NCI-H146 treated with DMSO at 0.1 percent for 48 hours (cell line): ENCODE results near the gene IGFBP7.
A peak's percentile ranks its signal among the peaks of the same experiment; 100 is the strongest.

ENCODE experiments used
- DNase-seq: peaks from one replicate; lab custom pipeline; 2025; ENCODE audit not compliant: unreplicated experiment; lab: John Stamatoyannopoulos, UW

Gene IGFBP7

DNA sequence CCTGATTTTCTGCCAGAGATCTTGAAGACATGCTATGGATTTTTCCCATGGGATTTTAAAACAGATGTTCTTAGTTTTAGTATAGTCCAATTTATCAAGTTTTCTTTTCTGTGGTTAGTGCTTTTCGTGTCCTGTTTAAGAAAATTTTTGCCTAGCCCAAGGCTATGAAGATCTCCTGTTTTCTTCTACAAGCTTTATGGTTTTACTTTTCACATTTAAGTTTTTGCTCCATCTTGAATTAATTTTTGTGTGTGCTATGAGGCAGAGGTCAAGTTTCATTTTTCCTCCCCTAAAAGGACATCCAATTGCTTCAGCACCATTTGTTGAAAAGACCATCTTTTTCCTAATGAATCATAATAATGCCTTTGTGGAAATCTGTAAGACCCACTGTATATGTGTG is 65.9 kb downstream of the IGFBP7 start:
- no peak for DNase-seq

DNA sequence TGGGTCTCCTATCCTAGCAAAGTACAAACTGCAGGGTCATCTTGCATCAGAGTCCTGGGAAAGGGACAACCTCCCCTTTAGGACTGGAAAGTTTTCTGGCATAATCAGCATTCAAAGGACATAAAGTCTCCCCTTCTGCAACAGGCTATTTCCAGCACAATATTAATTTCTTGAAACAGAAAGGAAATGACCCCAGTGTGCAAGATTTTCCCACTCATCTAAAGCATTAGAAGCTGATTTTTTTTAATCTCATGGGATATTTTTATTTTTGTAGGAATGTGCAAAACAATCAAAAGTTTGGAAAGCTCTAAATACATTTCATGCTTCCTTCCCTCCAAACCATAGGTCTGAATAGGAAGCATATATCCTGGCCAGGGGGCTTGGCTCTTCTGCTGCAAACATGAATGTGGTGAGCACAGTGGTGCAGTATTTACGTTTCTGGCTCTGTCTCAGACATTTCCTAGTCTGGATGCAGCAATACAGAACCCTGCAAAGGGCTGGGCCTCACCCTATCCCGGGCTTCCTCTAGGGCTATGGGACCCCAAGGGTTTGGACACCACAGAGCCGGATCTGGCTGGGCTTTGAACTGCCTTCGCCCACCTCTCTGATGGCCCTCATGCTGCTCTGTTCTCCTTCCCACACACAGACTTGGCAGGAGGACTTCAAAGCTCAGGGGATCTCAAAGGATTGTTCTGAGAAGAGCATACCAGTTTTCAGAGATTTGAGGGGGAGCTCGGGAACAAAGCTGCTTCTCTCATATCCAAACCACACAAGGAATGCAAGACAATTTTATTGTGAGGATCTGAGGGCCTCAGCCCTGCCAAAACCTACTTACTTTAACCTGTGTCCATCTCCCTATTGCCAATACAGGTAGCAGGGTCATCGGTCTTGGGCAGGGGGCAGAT is 66.6 kb downstream of the IGFBP7 start:
- DNase-seq: no peak

GRCh38 chr4:57042711-57043169 is 67.4 kb downstream of the IGFBP7 start:
- no peak for DNase-seq

DNA sequence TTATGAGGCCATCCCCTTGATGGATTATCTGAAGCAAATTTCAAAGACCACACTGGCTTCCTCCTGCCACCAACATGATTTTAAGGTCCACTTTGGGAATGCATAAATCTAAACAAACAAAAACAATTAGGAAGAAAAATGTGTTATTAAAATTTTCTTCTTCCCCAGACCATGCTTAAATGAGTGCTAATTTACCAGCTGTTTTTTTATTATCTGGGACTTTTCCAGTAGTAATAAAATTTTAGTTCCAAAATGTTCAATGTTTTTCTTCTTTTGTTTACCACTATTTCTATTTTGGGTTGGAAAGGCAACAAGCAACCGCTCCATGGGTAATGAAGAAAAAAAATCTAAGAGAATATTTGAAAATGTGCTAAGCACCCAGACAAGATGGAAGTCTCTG is 69.2 kb downstream of the IGFBP7 start:
- DNase-seq: no peak

GRCh38 chr4:57040510-57040909 is 69.7 kb downstream of the IGFBP7 start:
- DNase-seq: no peak

- no peak for DNase-seq
Measured at GRCh38 chr4:57039345-57039744, 70.8 kb downstream of the IGFBP7 start.

GRCh38 chr4:57037982-57038604 is 72.1 kb downstream of the IGFBP7 start:
- peak; percentile 48 for DNase-seq

- no peak for DNase-seq
Measured at GRCh38 chr4:57034520-57034919, 75.7 kb downstream of the IGFBP7 start.

GRCh38 chr4:57023104-57023503 is 87.1 kb downstream of the IGFBP7 start:
- no peak for DNase-seq

DNA sequence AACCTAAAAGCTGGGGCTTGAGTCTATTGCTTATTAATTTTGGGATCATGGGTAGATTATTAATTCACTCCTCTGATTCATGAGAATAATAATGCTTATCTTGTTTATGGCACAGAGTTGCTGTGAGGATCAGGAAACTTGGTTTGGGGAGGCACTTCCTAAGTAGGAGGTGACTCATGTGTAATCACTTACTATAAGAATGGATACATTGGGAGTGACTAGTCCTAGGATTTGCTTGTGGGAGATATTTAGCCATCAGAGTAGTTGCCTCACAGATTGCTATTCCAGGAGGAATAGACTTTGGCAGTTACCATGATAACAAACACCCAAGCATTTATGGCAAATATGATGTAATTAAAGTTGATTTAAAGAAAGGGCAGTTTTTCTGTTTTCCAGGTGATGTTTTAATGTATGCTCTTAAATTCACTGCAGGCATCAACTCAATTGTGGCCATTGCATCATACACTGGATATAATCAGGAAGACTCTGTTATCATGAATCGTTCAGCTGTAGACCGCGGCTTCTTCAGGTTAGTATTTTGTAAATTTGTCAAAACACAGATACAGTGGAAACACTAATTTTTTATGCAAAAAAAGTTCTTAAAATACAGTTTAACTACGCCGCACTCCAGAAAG is 89.6 kb downstream of the IGFBP7 start:
- no peak for DNase-seq

DNA sequence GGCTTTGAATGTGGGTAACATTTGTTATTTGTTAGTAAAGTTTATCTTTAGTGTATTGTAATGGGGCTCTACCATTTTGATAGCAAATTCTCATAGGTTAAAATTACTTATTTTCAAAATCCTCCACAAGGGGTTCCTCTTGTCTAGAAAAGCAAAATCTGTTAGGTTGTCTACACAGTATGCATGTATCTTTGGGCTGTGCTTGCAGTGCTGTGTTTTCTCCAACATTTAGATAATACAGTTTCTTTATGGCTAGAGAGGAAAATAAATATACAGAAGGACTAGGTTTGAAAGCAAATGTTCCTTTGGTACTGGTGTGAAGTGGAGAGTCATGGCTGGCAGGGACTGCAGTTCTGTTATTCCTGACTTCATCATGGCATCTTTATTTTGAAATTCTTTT is 91.2 kb downstream of the IGFBP7 start:
- no peak for DNase-seq

GRCh38 chr4:57013543-57014120 is 96.6 kb downstream of the IGFBP7 start:
- no peak for DNase-seq

DNA sequence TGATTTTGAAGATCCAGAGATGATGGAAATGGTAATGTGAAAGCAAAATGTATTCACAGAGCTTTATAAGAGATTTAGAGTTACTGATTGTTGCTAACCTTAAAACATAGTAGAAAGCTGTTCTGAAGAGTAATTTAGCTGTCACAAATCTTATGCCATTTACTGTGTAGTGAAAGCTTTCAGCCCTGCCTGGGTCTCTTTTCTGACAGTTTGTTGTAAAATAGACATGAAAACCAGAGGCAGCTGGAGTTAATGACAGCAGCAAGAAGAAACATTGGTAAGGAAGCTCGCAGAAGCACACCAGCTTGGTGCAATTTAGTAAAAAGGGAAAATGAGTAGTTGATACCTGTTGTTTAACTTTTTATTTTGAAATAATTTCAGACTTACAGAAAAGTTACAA is 110.4 kb downstream of the IGFBP7 start:
- no peak for DNase-seq

GRCh38 chr4:56995525-56995924 is 114.7 kb downstream of the IGFBP7 start:
- no peak for DNase-seq

- DNase-seq: no peak
Measured at GRCh38 chr4:56990109-56990905, 119.9 kb downstream of the IGFBP7 start.

DNA sequence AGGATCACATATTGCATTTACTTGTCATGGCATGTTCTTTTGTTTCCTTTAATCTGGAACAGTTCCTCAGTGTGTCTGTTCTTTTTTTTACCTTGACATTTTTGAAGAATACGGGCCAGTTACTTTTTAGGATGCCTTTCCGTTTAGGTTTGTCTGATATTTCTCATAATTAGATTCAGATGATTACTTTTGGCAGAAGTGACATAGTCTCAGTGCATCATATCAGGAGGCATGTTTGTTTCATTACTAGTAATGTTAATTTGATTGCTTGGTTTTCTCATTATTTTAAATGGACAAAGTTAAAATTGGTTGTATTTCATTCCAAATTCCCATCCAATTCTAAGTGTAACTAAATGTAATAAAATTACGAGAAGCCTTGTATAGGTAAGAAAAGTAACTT is 123.2 kb downstream of the IGFBP7 start:
- no peak for DNase-seq

GRCh38 chr4:56986192-56986591 is 124.0 kb downstream of the IGFBP7 start:
- DNase-seq: no peak

DNA sequence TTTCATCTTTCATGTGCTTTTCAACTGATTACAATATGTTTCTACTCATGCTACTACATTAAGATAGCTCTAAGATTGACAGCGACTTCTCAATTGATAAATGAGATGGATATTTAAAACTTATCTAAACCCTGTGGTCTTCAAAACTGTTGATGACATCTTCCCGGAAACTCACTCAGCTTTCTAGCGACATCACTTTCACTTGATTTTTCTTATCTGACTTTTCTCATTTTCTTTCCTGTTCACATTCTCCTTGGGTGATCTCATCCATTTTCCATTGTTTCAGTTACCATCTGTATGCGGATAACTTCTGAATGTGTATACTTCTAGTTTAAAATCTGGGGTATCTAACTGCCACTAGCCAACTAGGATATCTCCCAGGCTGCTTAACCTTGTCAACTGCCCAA is 128.4 kb downstream of the IGFBP7 start:
- DNase-seq: no peak
